K562 (cell line): ENCODE data around the gene ZSCAN26. TPM values are rescaled to one million over a fixed set of nuclear protein-coding genes. Genes with fewer than 3 reads are reported as not detected.

ENCODE experiments used
- LCOR ChIP-seq: sonication (generic); formaldehyde crosslinking; IDR thresholded peaks from 2 replicates; pipeline ENCODE4 v1.8.0; 2022; ENCODE audit warnings: mild to moderate bottlenecking, missing genetic modification reagents
- SMARCA5 ChIP-seq: fragments of 450-650 bp; IDR thresholded peaks from 2 replicates; pipeline ENCODE4 v1.6.1; 2016
- SREBF1 ChIP-seq: fragments of 150-350 bp; IDR thresholded peaks from 2 replicates; pipeline ENCODE4 v1.6.1; 2014; ENCODE audit warnings: antibody characterized with exemption, low read depth, low read length, borderline replicate concordance
- polyA plus RNA-seq, 8 experiments: library from polyadenylated mRNA; depleted of rRNA in 4 of 8; stranded (reverse) in 5 of 8; unstranded in 3 of 8; fragments of >200 nt; fragmentation: Nextera tagmentation in 2 of 8; fragmentation: Illumina TruSeq in 1 of 8; extraction: Ambion mirVana in 2 of 8; extraction: Trizol in 1 of 8; gene quantifications; 2 replicates each; pipeline versions ENCODE4 v1.2.1 to v1.2.3, GENCODE V29; 2011 to 2014; ENCODE audit warnings: inconsistent platforms in 1 of 8, missing spikeins in 1 of 8
- total RNA-seq, 7 experiments: library from RNA; depleted of rRNA in 6 of 7; stranded (reverse); fragments of >200 nt in 6 of 7; fragmentation: Illumina TruSeq in 2 of 7; extraction: Trizol in 2 of 7; gene quantifications; 2 replicates each; pipeline versions ENCODE4 v1.2.1 to v1.2.3, GENCODE V29; 2011 to 2021; ENCODE audit warnings: low replicate concordance in 1 of 7
- TF ChIP-seq, protein P1 (sequence below), 2 experiments: fragments of 450-650 bp in 1 of 2; IDR thresholded peaks; 2 replicates each; pipeline ENCODE4 v1.6.1; 2011 to 2017; ENCODE audit warnings: low read depth in 2 of 2, antibody characterized with exemption in 1 of 2, borderline replicate concordance in 1 of 2, low read length in 1 of 2, mild to moderate bottlenecking in 1 of 2, mixed read lengths in 1 of 2; ENCODE audit not compliant: control insufficient read depth in 1 of 2
- TF ChIP-seq, protein P2 (sequence below): fragments of 250-450 bp; sonication (Bioruptor Pico); IDR thresholded peaks from 2 replicates; pipeline ENCODE4 v1.4.0; 2020; ENCODE audit warnings: mild to moderate bottlenecking, moderate library complexity
- TF ChIP-seq, protein P3 (sequence below): fragments of 450-650 bp; IDR thresholded peaks from 2 replicates; pipeline ENCODE4 v1.6.1; 2018; ENCODE audit not compliant: partially characterized antibody
- TF ChIP-seq, protein P4 (sequence below), 2 experiments: fragments of 450-650 bp in 1 of 2; sonication (generic) in 1 of 2; formaldehyde crosslinking in 1 of 2; IDR thresholded peaks; 2 replicates each; pipeline versions ENCODE4 v1.7.1 to v1.9.0; 2016 to 2022; ENCODE audit warnings: inconsistent platforms in 1 of 2, mild to moderate bottlenecking in 1 of 2, missing genetic modification reagents in 1 of 2

ZSCAN26 gene
- total and polyA plus RNA-seq, 9 of the 15 experiments (the other 6 are each of a cell fraction or from before 2014, with no cell fraction given) = 5.9 to 14.2 (median 10.5) TPM

DNA sequence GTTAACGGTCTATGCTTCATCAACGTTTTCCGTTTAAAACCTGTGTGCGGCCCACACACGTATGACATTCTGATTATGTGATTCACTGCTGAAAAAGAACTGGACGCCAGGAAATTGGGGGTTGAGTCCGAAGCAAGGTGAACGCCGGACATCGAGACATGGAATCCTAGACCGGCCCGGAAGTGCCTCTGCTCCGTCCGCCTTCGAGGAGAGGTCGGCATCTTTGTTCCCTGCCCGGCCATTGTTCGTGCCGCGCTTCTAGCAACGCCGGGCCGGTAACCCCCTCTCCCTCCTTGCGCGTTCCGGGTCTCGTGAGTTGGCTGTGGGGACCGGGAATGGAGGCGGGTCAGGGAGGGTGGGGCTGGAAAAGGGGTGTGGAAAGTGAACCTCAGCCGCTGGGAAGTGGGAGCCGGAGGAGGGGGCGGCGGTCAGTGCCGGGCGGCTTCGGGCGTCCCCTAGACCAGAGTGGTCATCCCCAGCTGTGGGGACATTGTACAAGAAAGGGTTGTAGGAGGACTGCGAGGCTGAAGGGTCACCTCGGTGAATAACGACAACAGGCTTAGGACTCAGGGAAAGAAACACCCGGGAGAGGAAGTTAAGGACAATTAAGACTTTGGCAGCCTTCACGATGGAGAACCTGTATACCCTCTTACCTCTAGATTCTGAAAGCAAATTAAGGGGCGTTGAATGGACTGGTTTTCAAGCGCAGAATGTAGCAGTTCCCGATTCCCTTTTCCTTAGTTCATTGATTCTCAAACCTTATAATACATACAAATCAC lies 41.7 kb upstream of the ZSCAN26 start, which contains the start of gene ZSCAN9 (continued):
- TF ChIP-seq, protein P1, sequence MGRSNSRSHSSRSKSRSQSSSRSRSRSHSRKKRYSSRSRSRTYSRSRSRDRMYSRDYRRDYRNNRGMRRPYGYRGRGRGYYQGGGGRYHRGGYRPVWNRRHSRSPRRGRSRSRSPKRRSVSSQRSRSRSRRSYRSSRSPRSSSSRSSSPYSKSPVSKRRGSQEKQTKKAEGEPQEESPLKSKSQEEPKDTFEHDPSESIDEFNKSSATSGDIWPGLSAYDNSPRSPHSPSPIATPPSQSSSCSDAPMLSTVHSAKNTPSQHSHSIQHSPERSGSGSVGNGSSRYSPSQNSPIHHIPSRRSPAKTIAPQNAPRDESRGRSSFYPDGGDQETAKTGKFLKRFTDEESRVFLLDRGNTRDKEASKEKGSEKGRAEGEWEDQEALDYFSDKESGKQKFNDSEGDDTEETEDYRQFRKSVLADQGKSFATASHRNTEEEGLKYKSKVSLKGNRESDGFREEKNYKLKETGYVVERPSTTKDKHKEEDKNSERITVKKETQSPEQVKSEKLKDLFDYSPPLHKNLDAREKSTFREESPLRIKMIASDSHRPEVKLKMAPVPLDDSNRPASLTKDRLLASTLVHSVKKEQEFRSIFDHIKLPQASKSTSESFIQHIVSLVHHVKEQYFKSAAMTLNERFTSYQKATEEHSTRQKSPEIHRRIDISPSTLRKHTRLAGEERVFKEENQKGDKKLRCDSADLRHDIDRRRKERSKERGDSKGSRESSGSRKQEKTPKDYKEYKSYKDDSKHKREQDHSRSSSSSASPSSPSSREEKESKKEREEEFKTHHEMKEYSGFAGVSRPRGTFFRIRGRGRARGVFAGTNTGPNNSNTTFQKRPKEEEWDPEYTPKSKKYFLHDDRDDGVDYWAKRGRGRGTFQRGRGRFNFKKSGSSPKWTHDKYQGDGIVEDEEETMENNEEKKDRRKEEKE (IDR thresholded peaks at IDR 0.05; ENCODE audit: borderline replicate concordance in 1 of 2, control insufficient read depth in 1 of 2, low read depth in 2 of 2, low read length in 1 of 2) = peak in 1 of 2 experiments; percentile 96; a peak in 2 of 4 replicates
- TF ChIP-seq, protein P2, sequence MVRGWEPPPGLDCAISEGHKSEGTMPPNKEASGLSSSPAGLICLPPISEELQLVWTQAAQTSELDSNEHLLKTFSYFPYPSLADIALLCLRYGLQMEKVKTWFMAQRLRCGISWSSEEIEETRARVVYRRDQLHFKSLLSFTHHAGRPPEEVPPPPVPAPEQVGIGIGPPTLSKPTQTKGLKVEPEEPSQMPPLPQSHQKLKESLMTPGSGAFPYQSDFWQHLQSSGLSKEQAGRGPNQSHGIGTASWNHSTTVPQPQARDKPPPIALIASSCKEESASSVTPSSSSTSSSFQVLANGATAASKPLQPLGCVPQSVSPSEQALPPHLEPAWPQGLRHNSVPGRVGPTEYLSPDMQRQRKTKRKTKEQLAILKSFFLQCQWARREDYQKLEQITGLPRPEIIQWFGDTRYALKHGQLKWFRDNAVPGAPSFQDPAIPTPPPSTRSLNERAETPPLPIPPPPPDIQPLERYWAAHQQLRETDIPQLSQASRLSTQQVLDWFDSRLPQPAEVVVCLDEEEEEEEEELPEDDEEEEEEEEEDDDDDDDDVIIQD = no peak
- TF ChIP-seq SMARCA5 (no peak), SREBF1 (peak; percentile 52; the same call in 1 of the 2 replicates), LCOR (CRISPR knock-in tag) (peak; percentile 93)
- TF ChIP-seq, protein P3, sequence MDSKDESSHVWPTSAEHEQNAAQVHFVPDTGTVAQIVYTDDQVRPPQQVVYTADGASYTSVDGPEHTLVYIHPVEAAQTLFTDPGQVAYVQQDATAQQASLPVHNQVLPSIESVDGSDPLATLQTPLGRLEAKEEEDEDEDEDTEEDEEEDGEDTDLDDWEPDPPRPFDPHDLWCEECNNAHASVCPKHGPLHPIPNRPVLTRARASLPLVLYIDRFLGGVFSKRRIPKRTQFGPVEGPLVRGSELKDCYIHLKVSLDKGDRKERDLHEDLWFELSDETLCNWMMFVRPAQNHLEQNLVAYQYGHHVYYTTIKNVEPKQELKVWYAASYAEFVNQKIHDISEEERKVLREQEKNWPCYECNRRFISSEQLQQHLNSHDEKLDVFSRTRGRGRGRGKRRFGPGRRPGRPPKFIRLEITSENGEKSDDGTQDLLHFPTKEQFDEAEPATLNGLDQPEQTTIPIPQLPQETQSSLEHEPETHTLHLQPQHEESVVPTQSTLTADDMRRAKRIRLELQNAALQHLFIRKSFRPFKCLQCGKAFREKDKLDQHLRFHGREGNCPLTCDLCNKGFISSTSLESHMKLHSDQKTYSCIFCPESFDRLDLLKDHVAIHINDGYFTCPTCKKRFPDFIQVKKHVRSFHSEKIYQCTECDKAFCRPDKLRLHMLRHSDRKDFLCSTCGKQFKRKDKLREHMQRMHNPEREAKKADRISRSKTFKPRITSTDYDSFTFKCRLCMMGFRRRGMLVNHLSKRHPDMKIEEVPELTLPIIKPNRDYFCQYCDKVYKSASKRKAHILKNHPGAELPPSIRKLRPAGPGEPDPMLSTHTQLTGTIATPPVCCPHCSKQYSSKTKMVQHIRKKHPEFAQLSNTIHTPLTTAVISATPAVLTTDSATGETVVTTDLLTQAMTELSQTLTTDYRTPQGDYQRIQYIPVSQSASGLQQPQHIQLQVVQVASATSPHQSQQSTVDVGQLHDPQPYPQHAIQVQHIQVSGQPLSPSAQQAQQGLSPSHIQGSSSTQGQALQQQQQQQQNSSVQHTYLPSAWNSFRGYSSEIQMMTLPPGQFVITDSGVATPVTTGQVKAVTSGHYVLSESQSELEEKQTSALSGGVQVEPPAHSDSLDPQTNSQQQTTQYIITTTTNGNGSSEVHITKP = peak; percentile 80
- TF ChIP-seq, protein P4, sequence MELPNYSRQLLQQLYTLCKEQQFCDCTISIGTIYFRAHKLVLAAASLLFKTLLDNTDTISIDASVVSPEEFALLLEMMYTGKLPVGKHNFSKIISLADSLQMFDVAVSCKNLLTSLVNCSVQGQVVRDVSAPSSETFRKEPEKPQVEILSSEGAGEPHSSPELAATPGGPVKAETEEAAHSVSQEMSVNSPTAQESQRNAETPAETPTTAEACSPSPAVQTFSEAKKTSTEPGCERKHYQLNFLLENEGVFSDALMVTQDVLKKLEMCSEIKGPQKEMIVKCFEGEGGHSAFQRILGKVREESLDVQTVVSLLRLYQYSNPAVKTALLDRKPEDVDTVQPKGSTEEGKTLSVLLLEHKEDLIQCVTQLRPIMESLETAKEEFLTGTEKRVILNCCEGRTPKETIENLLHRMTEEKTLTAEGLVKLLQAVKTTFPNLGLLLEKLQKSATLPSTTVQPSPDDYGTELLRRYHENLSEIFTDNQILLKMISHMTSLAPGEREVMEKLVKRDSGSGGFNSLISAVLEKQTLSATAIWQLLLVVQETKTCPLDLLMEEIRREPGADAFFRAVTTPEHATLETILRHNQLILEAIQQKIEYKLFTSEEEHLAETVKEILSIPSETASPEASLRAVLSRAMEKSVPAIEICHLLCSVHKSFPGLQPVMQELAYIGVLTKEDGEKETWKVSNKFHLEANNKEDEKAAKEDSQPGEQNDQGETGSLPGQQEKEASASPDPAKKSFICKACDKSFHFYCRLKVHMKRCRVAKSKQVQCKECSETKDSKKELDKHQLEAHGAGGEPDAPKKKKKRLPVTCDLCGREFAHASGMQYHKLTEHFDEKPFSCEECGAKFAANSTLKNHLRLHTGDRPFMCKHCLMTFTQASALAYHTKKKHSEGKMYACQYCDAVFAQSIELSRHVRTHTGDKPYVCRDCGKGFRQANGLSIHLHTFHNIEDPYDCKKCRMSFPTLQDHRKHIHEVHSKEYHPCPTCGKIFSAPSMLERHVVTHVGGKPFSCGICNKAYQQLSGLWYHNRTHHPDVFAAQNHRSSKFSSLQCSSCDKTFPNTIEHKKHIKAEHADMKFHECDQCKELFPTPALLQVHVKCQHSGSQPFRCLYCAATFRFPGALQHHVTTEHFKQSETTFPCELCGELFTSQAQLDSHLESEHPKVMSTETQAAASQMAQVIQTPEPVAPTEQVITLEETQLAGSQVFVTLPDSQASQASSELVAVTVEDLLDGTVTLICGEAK (IDR thresholded peaks at IDR 0.05) = peak; percentile 99
- TF ChIP-seq, protein P4 (CRISPR knock-in tag; IDR thresholded peaks at IDR 0.05) = no peak
